Duodenal mucosa (tissue), 2 donors: Measurements from ENCODE around the gene PSMB9.
"Not testable (repeated sequence)": the region's sequence is repeated elsewhere in the genome, so short reads cannot be mapped to it uniquely, and the experiment has no call there.

Source experiments
- H3K27ac ChIP-seq: one replicate; pipeline ENCODE4 v1.7.0; 2013; ENCODE audit warnings: low read depth, low read length
- H3K27me3 ChIP-seq, 2 donors: one replicate each; pipeline ENCODE4 v1.7.0; 2013; ENCODE audit warnings: low read length in 2 of 2, control low read depth in 1 of 2; ENCODE audit not compliant: insufficient read depth in 2 of 2, control insufficient read depth in 1 of 2
- H3K36me3 ChIP-seq, 2 donors: one replicate each; pipeline ENCODE4 v1.7.0; 2013; ENCODE audit warnings: low read length in 2 of 2, control low read depth in 1 of 2; ENCODE audit not compliant: insufficient read depth in 2 of 2, control insufficient read depth in 1 of 2
- H3K4me1 ChIP-seq, 2 donors: one replicate each; pipeline ENCODE4 v1.7.0; 2013; ENCODE audit warnings: low read length in 2 of 2, control low read depth in 1 of 2; ENCODE audit not compliant: insufficient read depth in 2 of 2, control insufficient read depth in 1 of 2
- H3K4me3 ChIP-seq, 2 donors: one replicate each; pipeline ENCODE4 v1.7.0; 2013; ENCODE audit warnings: low read length in 2 of 2, low read depth in 1 of 2
- H3K9ac ChIP-seq, 2 donors: one replicate each; pipeline ENCODE4 v1.7.0; 2013; ENCODE audit warnings: low read length in 2 of 2, low read depth in 1 of 2
- H3K9me3 ChIP-seq, 2 donors: one replicate each; pipeline ENCODE4 v1.7.0; 2013; ENCODE audit warnings: low read length in 2 of 2, control low read depth in 1 of 2; ENCODE audit not compliant: control insufficient read depth in 1 of 2

Gene PSMB9

GRCh38 chr6:32879691-32880090 lies 25.7 kb downstream of the PSMB9 start:
- H3K4me1 ChIP-seq = no peaks in the 10 kb centered on the region
- no peak overlapping the region for H3K27ac ChIP-seq
- no peak overlapping the region for H3K4me3 ChIP-seq
- no peaks in the 10 kb centered on the region for H3K9me3 ChIP-seq
- H3K9ac ChIP-seq = no peak overlapping the region
- H3K27me3 ChIP-seq = no peaks in the 10 kb centered on the region
- H3K36me3 ChIP-seq = no peaks in the 10 kb centered on the region

DNA sequence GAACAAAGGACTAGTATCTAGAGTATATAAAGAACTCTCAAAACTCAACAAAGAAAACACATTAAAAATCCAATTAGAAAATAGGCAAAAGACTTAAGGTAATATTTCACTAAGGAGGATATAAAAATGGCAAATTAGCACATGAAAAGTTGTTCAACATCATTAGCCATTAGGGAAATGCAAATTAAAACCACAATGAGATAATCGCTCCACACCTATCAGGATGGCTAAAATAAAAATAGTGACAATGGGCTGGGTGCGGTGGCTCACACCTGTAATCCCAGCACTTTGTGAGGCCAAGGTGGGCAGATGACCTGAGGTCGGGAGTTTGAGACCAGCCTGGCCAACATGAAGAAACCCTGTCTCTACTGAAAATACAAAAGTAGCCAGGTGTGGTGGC lies 27.0 kb downstream of the PSMB9 start:
- not testable (repeated sequence) for H3K36me3 ChIP-seq, H3K4me3 ChIP-seq, H3K27ac ChIP-seq

GRCh38 chr6:32882879-32883250 lies 28.9 kb downstream of the PSMB9 start:
- H3K27me3 ChIP-seq = no peaks in the 10 kb centered on the region

More for the DNA sequence above, 27.0 kb downstream of the PSMB9 start:
- H3K9ac ChIP-seq, H3K9me3 ChIP-seq, H3K27me3 ChIP-seq, H3K4me1 ChIP-seq: not testable (repeated sequence)

GRCh38 chr6:32883789-32884188 lies 29.8 kb downstream of the PSMB9 start:
- H3K4me1 ChIP-seq = no peaks in the 10 kb centered on the region
- no peak overlapping the region for H3K27ac ChIP-seq
- H3K27me3 ChIP-seq = no peaks in the 10 kb centered on the region
- H3K9me3 ChIP-seq = no peaks in the 10 kb centered on the region
- H3K36me3 ChIP-seq = no peaks in the 10 kb centered on the region
- H3K4me3 ChIP-seq = no peak overlapping the region
- no peak overlapping the region for H3K9ac ChIP-seq

More at GRCh38 chr6:32882879-32883250, 28.9 kb downstream of the PSMB9 start:
- Histone ChIP-seq H3K9me3 (no peaks in the 10 kb centered on the region), H3K9ac (no peak overlapping the region), H3K4me3 (no peak overlapping the region), H3K27ac (no peak overlapping the region), H3K4me1 (no peaks in the 10 kb centered on the region), H3K36me3 (no peaks in the 10 kb centered on the region)

GRCh38 chr6:32885698-32886286 lies 31.8 kb downstream of the PSMB9 start:
- H3K27me3 ChIP-seq = no peaks in the 10 kb centered on the region
- no peaks in the 10 kb centered on the region for H3K9me3 ChIP-seq
- H3K4me1 ChIP-seq = no peaks in the 10 kb centered on the region
- H3K36me3 ChIP-seq = no peaks in the 10 kb centered on the region
- H3K4me3 ChIP-seq = no peak overlapping the region
- no peak overlapping the region for H3K27ac ChIP-seq
- H3K9ac ChIP-seq = peak overlapping the region; percentile 21 to 30

- Histone ChIP-seq H3K4me3 (no peak overlapping the region), H3K9ac (no peak overlapping the region), H3K36me3 (no peaks in the 10 kb centered on the region), H3K9me3 (no peaks in the 10 kb centered on the region), H3K27me3 (no peaks in the 10 kb centered on the region), H3K27ac (no peak overlapping the region), H3K4me1 (no peaks in the 10 kb centered on the region)
These were observed 32.8 kb downstream of the PSMB9 start for GRCh38 chr6:32886681-32887383.

DNA sequence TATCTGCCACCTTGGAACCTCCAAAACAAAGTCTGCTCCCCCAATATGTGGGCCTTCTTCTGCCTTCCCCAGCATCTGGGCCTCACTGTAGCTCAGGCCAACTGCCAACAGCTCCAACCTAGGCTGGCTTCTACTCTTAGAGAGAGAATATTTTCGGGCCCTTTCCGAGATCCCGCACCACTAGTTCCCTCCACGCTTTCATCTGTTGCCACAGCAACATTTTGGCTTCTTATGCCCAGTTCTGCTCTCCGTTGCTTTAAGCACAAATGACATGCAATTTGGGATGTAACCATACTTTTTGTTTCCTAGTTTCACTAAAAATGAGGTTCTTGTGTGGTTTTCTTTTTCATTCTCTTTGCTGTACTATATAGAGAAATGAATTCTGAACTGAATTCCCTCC lies 33.6 kb downstream of the PSMB9 start:
- H3K4me3 ChIP-seq = no peak overlapping the region
- H3K36me3 ChIP-seq = no peaks in the 10 kb centered on the region
- H3K9ac ChIP-seq = no peak overlapping the region
- no peak overlapping the region for H3K27ac ChIP-seq
- H3K27me3 ChIP-seq = no peaks in the 10 kb centered on the region
- H3K4me1 ChIP-seq = no peaks in the 10 kb centered on the region
- no peaks in the 10 kb centered on the region for H3K9me3 ChIP-seq

DNA sequence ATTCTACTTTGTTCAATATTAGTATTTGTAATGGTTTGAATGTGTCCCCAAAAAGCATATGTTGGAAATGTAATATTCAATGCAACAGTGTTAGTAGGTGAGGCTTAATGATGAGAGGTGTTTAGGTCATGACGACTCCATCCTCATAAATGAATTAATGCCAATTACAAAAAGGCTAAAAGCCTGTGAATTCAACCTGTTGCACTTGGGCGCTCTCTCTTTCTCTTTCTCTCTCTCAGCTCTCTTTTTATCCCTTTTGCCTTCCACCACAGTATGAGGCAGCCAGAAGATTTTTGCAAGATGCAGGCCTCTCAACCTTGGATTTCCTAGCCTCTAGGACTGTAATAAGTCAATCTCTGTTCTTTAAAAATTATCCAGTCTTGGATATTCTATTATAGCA lies 34.6 kb downstream of the PSMB9 start:
- H3K27me3 ChIP-seq = no peaks in the 10 kb centered on the region
- H3K4me3 ChIP-seq = no peak overlapping the region
- no peaks in the 10 kb centered on the region for H3K36me3 ChIP-seq
- H3K9me3 ChIP-seq = no peaks in the 10 kb centered on the region
- H3K4me1 ChIP-seq = peaks cover 0 to 1% of the 10 kb centered on the region in 2 donors
- no peak overlapping the region for H3K27ac ChIP-seq
- H3K9ac ChIP-seq = no peak overlapping the region

- Histone ChIP-seq H3K36me3 (no peaks in the 10 kb centered on the region), H3K27me3 (no peaks in the 10 kb centered on the region), H3K27ac (no peak overlapping the region), H3K4me1 (peaks cover 0 to 5% of the 10 kb centered on the region in 2 donors), H3K4me3 (no peak overlapping the region), H3K9me3 (no peaks in the 10 kb centered on the region), H3K9ac (no peak overlapping the region)
These were observed 35.5 kb downstream of the PSMB9 start for GRCh38 chr6:32889533-32889932.

DNA sequence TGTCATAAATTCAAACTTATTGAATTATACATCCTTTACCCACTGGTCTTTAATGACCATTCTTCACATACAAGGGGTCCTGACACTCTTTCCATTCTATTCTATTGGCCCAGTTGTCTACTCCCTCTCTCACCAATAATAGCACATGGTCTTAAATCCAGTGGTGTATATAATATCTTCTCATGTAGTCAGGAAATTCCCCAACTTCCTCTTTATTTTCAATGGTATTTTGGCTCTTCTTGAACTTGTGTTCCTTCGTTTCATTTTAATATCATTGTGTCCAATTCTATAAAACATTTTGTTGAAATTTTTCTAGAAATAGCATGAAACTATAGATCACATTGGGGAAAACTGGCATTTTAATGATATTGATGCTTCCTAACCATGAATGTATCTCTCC lies 36.8 kb downstream of the PSMB9 start:
- Histone ChIP-seq H3K4me1 (peaks cover 7 to 14% of the 10 kb centered on the region in 2 donors), H3K27me3 (no peaks in the 10 kb centered on the region), H3K4me3 (no peak overlapping the region), H3K36me3 (no peaks in the 10 kb centered on the region), H3K9ac (no peak overlapping the region), H3K27ac (no peak overlapping the region), H3K9me3 (no peaks in the 10 kb centered on the region)
